DND-41 (cell line): Measurements from ENCODE around the gene MYOM1.

Experiments used
- EZH2 ChIP-seq: IDR thresholded peaks from 3 replicates; pipeline ENCODE4 v1.6.1; 2012; ENCODE audit warnings: borderline replicate concordance, low read depth, mild to moderate bottlenecking, moderate library complexity, low read length, inconsistent platforms; ENCODE audit not compliant: severe bottlenecking
- TF ChIP-seq, protein P1 (sequence below): IDR thresholded peaks from 2 replicates; pipeline ENCODE4 v1.5.1; 2012; ENCODE audit warnings: borderline replicate concordance, low read length, moderate library complexity, mild to moderate bottlenecking; ENCODE audit not compliant: poor library complexity, severe bottlenecking; ENCODE audit errors: extremely low read depth

DNA sequence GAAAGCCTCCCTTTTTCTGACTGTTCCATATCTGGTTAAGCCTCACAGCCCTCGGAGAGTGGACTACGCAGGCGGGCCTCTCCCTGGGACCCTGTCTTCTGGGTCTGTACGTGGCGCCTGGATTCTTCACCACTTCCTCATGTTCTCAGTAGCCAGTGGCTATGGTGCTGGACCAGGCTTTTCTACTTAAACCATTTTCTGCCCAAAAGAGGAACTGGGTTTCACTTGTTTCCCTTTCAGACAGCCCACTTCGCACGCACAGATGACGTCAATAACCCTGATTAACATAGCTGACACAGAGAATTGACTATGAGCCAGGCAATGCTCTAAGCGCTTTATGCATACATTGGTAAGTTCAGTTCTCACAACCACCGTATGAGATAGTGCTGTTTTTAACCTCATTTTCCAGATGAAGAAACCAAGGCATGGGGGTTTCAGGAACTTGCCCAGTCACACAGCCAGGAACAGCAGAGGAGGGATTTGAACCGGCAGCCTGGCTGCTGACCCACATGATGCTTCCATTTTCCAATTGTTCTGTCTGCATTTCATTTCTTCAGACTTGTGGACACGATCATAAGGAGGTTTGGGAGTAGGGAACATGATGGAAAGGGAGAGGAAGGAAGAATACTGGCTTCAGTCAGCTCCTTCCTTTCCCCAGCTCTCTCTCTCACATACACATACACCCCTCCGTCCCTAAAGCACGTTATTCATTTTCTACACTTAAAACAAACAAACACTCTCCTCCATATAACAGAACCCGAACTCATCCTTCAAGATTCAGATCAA, 41.7 kb downstream of the MYOM1 start:
- TF ChIP-seq, protein P1, sequence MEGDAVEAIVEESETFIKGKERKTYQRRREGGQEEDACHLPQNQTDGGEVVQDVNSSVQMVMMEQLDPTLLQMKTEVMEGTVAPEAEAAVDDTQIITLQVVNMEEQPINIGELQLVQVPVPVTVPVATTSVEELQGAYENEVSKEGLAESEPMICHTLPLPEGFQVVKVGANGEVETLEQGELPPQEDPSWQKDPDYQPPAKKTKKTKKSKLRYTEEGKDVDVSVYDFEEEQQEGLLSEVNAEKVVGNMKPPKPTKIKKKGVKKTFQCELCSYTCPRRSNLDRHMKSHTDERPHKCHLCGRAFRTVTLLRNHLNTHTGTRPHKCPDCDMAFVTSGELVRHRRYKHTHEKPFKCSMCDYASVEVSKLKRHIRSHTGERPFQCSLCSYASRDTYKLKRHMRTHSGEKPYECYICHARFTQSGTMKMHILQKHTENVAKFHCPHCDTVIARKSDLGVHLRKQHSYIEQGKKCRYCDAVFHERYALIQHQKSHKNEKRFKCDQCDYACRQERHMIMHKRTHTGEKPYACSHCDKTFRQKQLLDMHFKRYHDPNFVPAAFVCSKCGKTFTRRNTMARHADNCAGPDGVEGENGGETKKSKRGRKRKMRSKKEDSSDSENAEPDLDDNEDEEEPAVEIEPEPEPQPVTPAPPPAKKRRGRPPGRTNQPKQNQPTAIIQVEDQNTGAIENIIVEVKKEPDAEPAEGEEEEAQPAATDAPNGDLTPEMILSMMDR: no peak
- no peak for TF ChIP-seq EZH2
